Loucy (cell line): ENCODE results near the gene KLHL21.

Experiments used
- H2AFZ ChIP-seq: fragments of 200-600 bp; sonication (generic); 2 replicates; pipeline ENCODE4 v1.6.0; 2016; ENCODE audit warnings: antibody characterized with exemption, mild to moderate bottlenecking, low read length, moderate library complexity
- H3F3A ChIP-seq: fragments of 200-600 bp; 2 replicates; pipeline ENCODE4 v1.6.0; 2016; ENCODE audit warnings: antibody characterized with exemption, low read depth, mild to moderate bottlenecking
- H3K27me3 ChIP-seq: fragments of 200-600 bp; sonication (generic); 2 replicates; pipeline ENCODE4 v1.6.1; 2014; ENCODE audit warnings: low read length, mild to moderate bottlenecking; ENCODE audit not compliant: insufficient read depth, poor library complexity, severe bottlenecking
- H3K36me3 ChIP-seq: fragments of 200-600 bp; sonication (generic); 2 replicates; pipeline ENCODE4 v1.6.1; 2016; ENCODE audit warnings: low read length; ENCODE audit not compliant: insufficient read depth
- H3K4me1 ChIP-seq: fragments of 200-600 bp; sonication (generic); 2 replicates; pipeline ENCODE4 v1.5.1; 2014; ENCODE audit warnings: low read length, mild to moderate bottlenecking; ENCODE audit not compliant: insufficient read depth, poor library complexity, severe bottlenecking
- H3K4me2 ChIP-seq: fragments of 200-600 bp; sonication (generic); 2 replicates; pipeline ENCODE4 v1.6.0; 2014; ENCODE audit warnings: antibody characterized with exemption, low read length, low read depth, mild to moderate bottlenecking; ENCODE audit not compliant: poor library complexity, severe bottlenecking
- H3K4me3 ChIP-seq: fragments of 200-600 bp; sonication (generic); 2 replicates; pipeline ENCODE4 v1.5.1; 2014; ENCODE audit warnings: low read length, mild to moderate bottlenecking, mixed read lengths; ENCODE audit not compliant: poor library complexity, severe bottlenecking
- H3K79me2 ChIP-seq: fragments of 200-600 bp; sonication (generic); 2 replicates; pipeline ENCODE4 v1.6.1; 2014; ENCODE audit warnings: low read length; ENCODE audit not compliant: insufficient read depth
- H3K9ac ChIP-seq: fragments of 200-600 bp; sonication (generic); 2 replicates; pipeline ENCODE4 v1.6.0; 2014; ENCODE audit warnings: mild to moderate bottlenecking, low read depth, low read length, moderate library complexity; ENCODE audit not compliant: poor library complexity, severe bottlenecking
- H3K9me2 ChIP-seq: fragments of 200-600 bp; sonication (generic); replicated peaks from 2 replicates; pipeline ENCODE4 v1.6.1; 2016; ENCODE audit warnings: low read depth, low read length, mixed read lengths
- H3K9me3 ChIP-seq: fragments of 200-600 bp; sonication (generic); 2 replicates; pipeline ENCODE4 v1.6.1; 2014; ENCODE audit warnings: mild to moderate bottlenecking, antibody characterized with exemption, low read length, low read depth; ENCODE audit not compliant: insufficient read depth
- H4K20me1 ChIP-seq: fragments of 200-600 bp; sonication (generic); 2 replicates; pipeline ENCODE4 v1.6.0; 2014; ENCODE audit warnings: antibody characterized with exemption, low read length, mild to moderate bottlenecking; ENCODE audit not compliant: insufficient read depth, poor library complexity, severe bottlenecking
- EZH2phosphoT487 ChIP-seq: fragments of 200-600 bp; IDR thresholded peaks from 2 replicates; pipeline ENCODE4 v1.6.1; 2018; ENCODE audit warnings: antibody characterized with exemption, mild to moderate bottlenecking, moderate library complexity, borderline replicate concordance
- TF ChIP-seq, protein P1 (sequence below): fragments of 200-600 bp; sonication (generic); conservative IDR thresholded peaks from 2 replicates; pipeline ENCODE4 v1.5.1; 2014; ENCODE audit warnings: mild to moderate bottlenecking, antibody characterized with exemption, low read length

Gene KLHL21

DNA sequence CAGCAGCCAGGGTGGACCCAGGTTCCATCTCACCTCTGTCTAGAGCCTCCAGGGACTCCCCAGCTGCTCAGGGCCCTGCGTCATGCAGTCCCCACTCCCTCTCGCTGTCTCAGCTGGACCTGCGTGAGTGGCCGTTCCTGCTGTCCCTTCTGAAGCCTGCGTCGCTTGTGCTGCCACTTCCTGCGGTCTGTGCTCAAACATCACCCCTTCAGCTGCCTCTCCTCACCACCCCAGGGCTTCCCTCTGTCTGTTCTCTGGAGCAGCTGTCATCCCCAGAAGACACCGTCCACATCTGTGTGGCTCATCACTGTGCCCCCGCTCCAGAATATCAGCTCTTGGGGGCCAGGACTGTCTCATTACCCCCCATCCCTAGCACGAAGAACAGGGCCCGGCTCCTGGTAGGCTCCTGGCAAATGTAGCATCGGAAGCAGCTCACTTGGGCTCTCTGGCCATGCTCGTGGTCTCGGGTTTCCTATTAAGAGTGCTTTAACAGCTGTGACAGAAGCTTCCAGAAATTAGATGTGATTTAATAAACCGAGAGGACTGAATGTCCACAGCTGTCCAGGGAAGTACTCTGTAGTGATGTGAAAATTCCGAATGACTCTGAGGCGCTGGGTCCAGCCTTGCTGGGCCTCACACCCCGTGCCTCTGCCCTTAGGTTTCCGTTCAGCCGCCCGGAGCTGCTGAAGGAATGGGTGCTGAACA is 25.3 kb upstream of the KLHL21 start:
- TF ChIP-seq, protein P1, sequence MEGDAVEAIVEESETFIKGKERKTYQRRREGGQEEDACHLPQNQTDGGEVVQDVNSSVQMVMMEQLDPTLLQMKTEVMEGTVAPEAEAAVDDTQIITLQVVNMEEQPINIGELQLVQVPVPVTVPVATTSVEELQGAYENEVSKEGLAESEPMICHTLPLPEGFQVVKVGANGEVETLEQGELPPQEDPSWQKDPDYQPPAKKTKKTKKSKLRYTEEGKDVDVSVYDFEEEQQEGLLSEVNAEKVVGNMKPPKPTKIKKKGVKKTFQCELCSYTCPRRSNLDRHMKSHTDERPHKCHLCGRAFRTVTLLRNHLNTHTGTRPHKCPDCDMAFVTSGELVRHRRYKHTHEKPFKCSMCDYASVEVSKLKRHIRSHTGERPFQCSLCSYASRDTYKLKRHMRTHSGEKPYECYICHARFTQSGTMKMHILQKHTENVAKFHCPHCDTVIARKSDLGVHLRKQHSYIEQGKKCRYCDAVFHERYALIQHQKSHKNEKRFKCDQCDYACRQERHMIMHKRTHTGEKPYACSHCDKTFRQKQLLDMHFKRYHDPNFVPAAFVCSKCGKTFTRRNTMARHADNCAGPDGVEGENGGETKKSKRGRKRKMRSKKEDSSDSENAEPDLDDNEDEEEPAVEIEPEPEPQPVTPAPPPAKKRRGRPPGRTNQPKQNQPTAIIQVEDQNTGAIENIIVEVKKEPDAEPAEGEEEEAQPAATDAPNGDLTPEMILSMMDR = no peak
- no peak for TF ChIP-seq EZH2phosphoT487
- peaks cover 46% of the 10 kb centered on the region for H3K79me2 ChIP-seq
- peak overlapping the region; percentile 19 for H3K9ac ChIP-seq
- H4K20me1 ChIP-seq = peaks cover 15% of the 10 kb centered on the region
- H3K27me3 ChIP-seq = no peaks in the 10 kb centered on the region
- peaks cover 22% of the 10 kb centered on the region for H3K4me1 ChIP-seq
- no peaks in the 10 kb centered on the region for H3K9me2 ChIP-seq
- H3K9me3 ChIP-seq = no peaks in the 10 kb centered on the region
- no peak overlapping the region for H3K4me3 ChIP-seq
- H2AFZ ChIP-seq = no peak overlapping the region
- H3K36me3 ChIP-seq = peaks cover 29% of the 10 kb centered on the region; the same call in 1 of the 2 replicates
- H3F3A ChIP-seq = peaks cover 3% of the 10 kb centered on the region; the same call in 1 of the 2 replicates
- H3K4me2 ChIP-seq = peak overlapping the region; percentile 16

DNA sequence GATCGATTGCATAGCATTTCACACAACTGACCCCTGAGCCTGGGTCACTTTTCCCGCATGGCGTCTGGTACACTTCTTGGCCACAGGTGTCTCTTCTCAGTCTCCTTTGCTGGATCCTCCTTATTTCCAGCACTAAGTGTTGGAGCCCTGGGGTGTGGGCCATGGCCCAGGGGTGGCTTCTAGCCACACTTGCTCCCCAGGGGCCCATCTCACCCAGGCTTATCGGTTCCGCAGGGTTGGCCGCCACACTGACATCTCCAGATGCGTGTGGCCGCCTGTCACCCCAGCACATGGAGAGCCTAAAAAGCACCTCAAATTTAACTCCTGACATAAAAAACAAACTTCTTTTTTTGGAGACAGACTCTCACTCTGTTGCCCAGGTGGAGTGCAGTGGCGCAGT is 24.4 kb upstream of the KLHL21 start:
- peaks cover 30% of the 10 kb centered on the region; the same call in 1 of the 2 replicates for H3K36me3 ChIP-seq
- H3F3A ChIP-seq = peaks cover 3% of the 10 kb centered on the region; the same call in 1 of the 2 replicates
- peak overlapping the region; percentile 96 for H3K4me2 ChIP-seq
- H3K9me2 ChIP-seq = no peaks in the 10 kb centered on the region
- H2AFZ ChIP-seq = no peak overlapping the region
- peak overlapping the region; percentile 9 for H3K4me3 ChIP-seq
- H3K79me2 ChIP-seq = peaks cover 51% of the 10 kb centered on the region
- no peaks in the 10 kb centered on the region for H3K27me3 ChIP-seq
- peaks cover 15% of the 10 kb centered on the region for H4K20me1 ChIP-seq
- no peaks in the 10 kb centered on the region for H3K9me3 ChIP-seq
- TF ChIP-seq, protein P1 = no peak
- no peak for TF ChIP-seq EZH2phosphoT487
- peak overlapping the region; percentile 19 for H3K9ac ChIP-seq
- peaks cover 22% of the 10 kb centered on the region for H3K4me1 ChIP-seq

DNA sequence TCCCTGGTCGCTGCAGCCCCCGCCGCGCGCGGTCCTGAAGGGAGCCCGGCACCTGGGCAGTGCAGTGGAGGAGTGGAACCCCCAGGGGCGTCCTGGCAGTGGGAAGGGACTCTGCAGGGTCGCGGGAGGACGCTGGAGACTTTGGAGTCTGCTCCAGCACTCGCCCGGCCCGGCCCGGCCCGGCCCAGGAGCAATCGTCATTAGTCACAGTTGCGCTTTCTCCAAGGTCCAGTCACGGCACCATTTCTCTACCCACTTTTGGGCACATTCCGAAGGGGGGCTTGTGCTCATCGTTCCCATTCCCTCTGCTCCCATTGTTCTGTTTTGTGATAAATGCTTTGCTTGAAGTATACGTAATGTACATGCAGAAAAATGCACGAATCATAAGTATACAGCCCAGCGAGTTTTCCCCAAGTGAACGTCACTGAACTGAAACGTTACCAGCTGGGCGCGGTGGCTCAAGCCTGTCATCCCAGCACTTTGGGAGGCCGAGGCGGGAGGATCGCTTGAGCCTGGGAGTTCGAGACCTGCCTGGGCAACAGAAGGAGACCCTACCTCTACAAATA is 23.0 kb upstream of the KLHL21 start:
- Histone ChIP-seq H3K79me2 (peaks cover 59% of the 10 kb centered on the region), H3K9me3 (no peaks in the 10 kb centered on the region), H3K36me3 (peaks cover 39% of the 10 kb centered on the region; the same call in 1 of the 2 replicates), H3K27me3 (no peaks in the 10 kb centered on the region), H3K4me2 (peak overlapping the region; percentile 96), H3F3A (peaks cover 3% of the 10 kb centered on the region; the same call in 1 of the 2 replicates), H3K4me1 (peaks cover 22% of the 10 kb centered on the region), H2AFZ (peak overlapping the region; percentile 37; the same call in 1 of the 2 replicates), H4K20me1 (peaks cover 15% of the 10 kb centered on the region), H3K9me2 (no peaks in the 10 kb centered on the region), H3K9ac (peak overlapping the region; percentile 88), H3K4me3 (peak overlapping the region; percentile 89)
- TF ChIP-seq, protein P1 = no peak
- no peak for TF ChIP-seq EZH2phosphoT487
